Pancreas (tissue), 10 donors: ENCODE results near the gene SLC29A2. TPM values are rescaled to one million over a fixed set of nuclear protein-coding genes. Genes with fewer than 3 reads are reported as not detected.
A peak's percentile ranks its signal among the peaks of the same experiment; 100 is the strongest.

Source experiments
- ATAC-seq, 4 donors: fragments of 200-7000 bp; cut with Tn5 transposase; one replicate each; pipeline versions ENCODE4 v1.8.0 to v1.9.1; 2020; ENCODE audit warnings: mild to moderate bottlenecking in 4 of 4, moderate library complexity in 4 of 4
- DNase-seq, 6 donors: peaks; one replicate each; pipeline ENCODE4 v3.0.0-alpha.2; 2020
- FAIRE-seq: peaks from 2 replicates; lab custom pipeline; 2012; peaks lifted over from hg19 to GRCh38; lab: Jason Lieb, UNC
- H3K27ac ChIP-seq, 4 donors: fragments of 200-600 bp; sonication (generic); 1 replicate in 3 of 4; 2 replicates in 1 of 4; pipeline versions ENCODE4 v1.5.0 to v1.8.0; 2020
- H3K27me3 ChIP-seq, 4 donors: fragments of 200-600 bp; one replicate each; pipeline ENCODE4 v1.8.0; 2021
- H3K36me3 ChIP-seq, 3 donors: fragments of 200-600 bp; sonication (generic) in 1 of 3; one replicate each; pipeline versions ENCODE4 v1.5.0 to v1.8.0; 2020 to 2021
- H3K4me1 ChIP-seq, 3 donors: fragments of 200-600 bp; one replicate each; pipeline ENCODE4 v1.8.0; 2021
- H3K4me3 ChIP-seq, 4 donors: fragments of 200-600 bp; sonication (generic) in 2 of 4; one replicate each; pipeline versions ENCODE4 v1.5.0 to v1.8.0; 2020 to 2021
- H3K9me3 ChIP-seq, 4 donors: fragments of 200-600 bp; one replicate each; pipeline ENCODE4 v1.8.0; 2021
- WGBS, 2 donors: extraction: QIAGEN DNeasy Blood & Tissue Kit; methylation state at CpG; one replicate each; pipeline ENCODE4 v1.1.7; 2013; 5-methylcytosine and 5-hydroxymethylcytosine counted together
- intact Hi-C, 3 donors: fragments of 100-400 bp; cut with DNase I; formaldehyde crosslinking; loops; one replicate each; pipeline versions ENCODE4 v1.11.1 to v1.14.2; 2022
- polyA plus RNA-seq, 2 donors: library from polyadenylated mRNA; stranded (reverse); fragments of 200-250 nt; gene quantifications; one replicate each; pipeline ENCODE4 v1.2.3, GENCODE V29; 2013
- total RNA-seq, 6 donors: library from RNA; stranded (reverse); fragmentation: NEBNext Ultra II Directional in 4 of 6; extraction: Animal tissue kit (Norgen Biotek cat#: 25700) in 4 of 6; gene quantifications; one replicate each; pipeline versions ENCODE4 v1.2.1 to v1.2.4, GENCODE V29; 2021 to 2023
- TF ChIP-seq, protein P1 (sequence below), 4 donors: fragments of 200-600 bp; sonication (generic) in 3 of 4; IDR thresholded peaks; one replicate each; pipeline versions ENCODE4 v1.5.0 to v1.8.0; 2021; ENCODE audit warnings: antibody characterized with exemption in 4 of 4
- donor health status: healthy with polysubstance abuse.
- donor health status: DM: no; HTN: no; CAD: no; lungs with moderate emphysema.
- donor health status: DM: no; HTN: no; CAD: no.
- donor health status: control.
- donor health status: control.
- donor health status: Bipolar disorder and iron deficiency.
- donor health status: DM: yes; HTN: yes; CAD: no.
- donor health status: DM: no; HTN: no; CAD: no.
- donor health status: DM: no; HTN: no; CAD: no.
- donor health status: DM: yes; HTN: yes; CAD: no.

Gene SLC29A2
- total and polyA plus RNA-seq, 8 donors = 2.9 to 21.7 (median 4.8) TPM

DNA sequence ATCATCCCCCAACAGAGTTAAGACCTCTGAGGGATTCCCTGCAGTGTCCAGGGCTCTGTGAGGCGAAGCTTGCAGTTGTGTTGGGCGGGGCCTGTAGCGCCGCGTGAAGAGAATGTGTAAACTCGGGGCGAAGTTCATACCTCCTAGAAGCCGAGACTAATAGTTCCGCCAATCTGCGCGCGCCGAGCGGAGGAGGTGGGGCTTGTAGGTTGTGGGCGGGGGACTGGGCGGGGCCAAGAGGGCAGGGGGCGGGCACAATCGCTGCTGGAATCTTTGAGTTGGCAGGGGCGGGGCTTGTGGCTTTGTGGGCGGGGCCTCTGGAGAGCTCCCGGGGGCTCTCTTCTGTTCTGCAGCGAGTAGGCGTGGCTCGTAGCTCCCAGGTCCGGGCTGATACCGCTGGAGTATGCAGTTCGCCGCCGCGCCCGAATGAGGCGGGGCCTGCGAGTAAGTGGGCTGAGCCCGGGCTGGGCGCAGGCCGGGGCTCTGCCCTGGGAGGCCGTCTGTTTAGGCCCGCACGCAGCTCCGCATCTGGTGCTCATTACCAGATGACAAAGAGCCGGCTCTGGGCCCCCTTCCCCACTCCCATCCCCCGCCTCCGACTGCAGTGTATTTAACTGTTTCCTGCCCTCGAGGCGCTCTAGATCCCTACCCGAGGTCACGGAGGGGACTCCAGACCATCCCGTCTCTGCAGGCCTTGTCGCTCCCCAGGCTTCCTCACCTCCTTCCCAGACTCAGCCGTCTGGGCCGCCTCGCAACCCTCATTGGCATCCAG lies 58.8 kb downstream of the SLC29A2 start:
- FAIRE-seq (no peak), ATAC-seq (peak; percentile 78 to 89 (median 84)), DNase-seq (peak; percentile 97 to 99 (median 99))
- H3K9me3 ChIP-seq = no peaks in the 10 kb centered on the region
- no peaks in the 10 kb centered on the region for H3K36me3 ChIP-seq
- intact Hi-C loops = no loop called here
- WGBS, 2 donors = 4 to 5% methylated on average over 51 to 52 of the region's 52 CpGs
- TF ChIP-seq, protein P1, sequence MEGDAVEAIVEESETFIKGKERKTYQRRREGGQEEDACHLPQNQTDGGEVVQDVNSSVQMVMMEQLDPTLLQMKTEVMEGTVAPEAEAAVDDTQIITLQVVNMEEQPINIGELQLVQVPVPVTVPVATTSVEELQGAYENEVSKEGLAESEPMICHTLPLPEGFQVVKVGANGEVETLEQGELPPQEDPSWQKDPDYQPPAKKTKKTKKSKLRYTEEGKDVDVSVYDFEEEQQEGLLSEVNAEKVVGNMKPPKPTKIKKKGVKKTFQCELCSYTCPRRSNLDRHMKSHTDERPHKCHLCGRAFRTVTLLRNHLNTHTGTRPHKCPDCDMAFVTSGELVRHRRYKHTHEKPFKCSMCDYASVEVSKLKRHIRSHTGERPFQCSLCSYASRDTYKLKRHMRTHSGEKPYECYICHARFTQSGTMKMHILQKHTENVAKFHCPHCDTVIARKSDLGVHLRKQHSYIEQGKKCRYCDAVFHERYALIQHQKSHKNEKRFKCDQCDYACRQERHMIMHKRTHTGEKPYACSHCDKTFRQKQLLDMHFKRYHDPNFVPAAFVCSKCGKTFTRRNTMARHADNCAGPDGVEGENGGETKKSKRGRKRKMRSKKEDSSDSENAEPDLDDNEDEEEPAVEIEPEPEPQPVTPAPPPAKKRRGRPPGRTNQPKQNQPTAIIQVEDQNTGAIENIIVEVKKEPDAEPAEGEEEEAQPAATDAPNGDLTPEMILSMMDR (IDR thresholded peaks at IDR 0.05) = no peak
- H3K4me3 ChIP-seq = peak overlapping the region; percentile 29 to 55 (median 36)
- H3K27me3 ChIP-seq = no peaks in the 10 kb centered on the region
- H3K27ac ChIP-seq = peak overlapping the region; percentile 71 to 87 (median 80)
- no peaks in the 10 kb centered on the region for H3K4me1 ChIP-seq

Other genes with a start within 250 kb of the SLC29A2 start
- gene KLC2, start 114.1 kb downstream of the SLC29A2 start, total RNA-seq = 10 to 100 TPM in 2 of 6 donors, 1 to 10 TPM in 4; 7.7 to 15.8 (median 9.4) TPM
- gene KLC2, start 114.1 kb downstream of the SLC29A2 start, polyA plus RNA-seq = 10 to 100 TPM; 23.3 to 35.4 TPM
- 10 to 100 TPM; 36.8 to 61.9 (median 49.7) TPM for gene RAB1B, start 103.1 kb downstream of the SLC29A2 start, total RNA-seq
- gene RAB1B, start 103.1 kb downstream of the SLC29A2 start, polyA plus RNA-seq = 10 to 100 TPM; 92.0 to 96.2 TPM
- gene CNIH2, start 93.6 kb downstream of the SLC29A2 start, total RNA-seq = 1 to 10 TPM in 5 of 6 donors, under 1 TPM in 1; 0.83 to 6.8 (median 1.9) TPM
- 10 to 100 TPM in 1 of 2 donors, 1 to 10 TPM in 1; 8.0 to 34.3 TPM for gene CNIH2, start 93.6 kb downstream of the SLC29A2 start, polyA plus RNA-seq
- 10 to 100 TPM; 39.7 to 64.9 (median 49.1) TPM for gene YIF1A, start 82.6 kb downstream of the SLC29A2 start, total RNA-seq
- 100 to 1,000 TPM in 1 of 2 donors, 10 to 100 TPM in 1; 82.7 to 112 TPM for gene YIF1A, start 82.6 kb downstream of the SLC29A2 start, polyA plus RNA-seq
- under 1 TPM; 0.49 to 0.79 (median 0.72) TPM for gene TMEM151A, start 79.9 kb downstream of the SLC29A2 start, total RNA-seq
- 1 to 10 TPM; 1.6 to 4.4 TPM for gene TMEM151A, start 79.9 kb downstream of the SLC29A2 start, polyA plus RNA-seq
- 10 to 100 TPM in 3 of 6 donors, 1 to 10 TPM in 3; 1.2 to 17.7 (median 7.5) TPM for gene CD248, start 54.7 kb downstream of the SLC29A2 start, total RNA-seq
- gene CD248, start 54.7 kb downstream of the SLC29A2 start, polyA plus RNA-seq = 1 to 10 TPM; 2.5 to 4.0 TPM
- 1 to 10 TPM; 2.7 to 5.0 (median 4.1) TPM for gene RIN1, start 35.3 kb downstream of the SLC29A2 start, total RNA-seq
- 10 to 100 TPM in 1 of 2 donors, 1 to 10 TPM in 1; 9.2 to 15.7 TPM for gene RIN1, start 35.3 kb downstream of the SLC29A2 start, polyA plus RNA-seq
- gene BRMS1, start 26.7 kb downstream of the SLC29A2 start, total RNA-seq = 10 to 100 TPM; 14.3 to 22.0 (median 19.7) TPM
- 10 to 100 TPM; 46.9 to 65.0 TPM for gene BRMS1, start 26.7 kb downstream of the SLC29A2 start, polyA plus RNA-seq
- 10 to 100 TPM in 5 of 6 donors, 1 to 10 TPM in 1; 9.5 to 13.3 (median 12.0) TPM for gene B4GAT1, start 24.1 kb downstream of the SLC29A2 start, total RNA-seq
- 10 to 100 TPM in 1 of 2 donors, 1 to 10 TPM in 1; 9.2 to 21.8 TPM for gene B4GAT1, start 24.1 kb downstream of the SLC29A2 start, polyA plus RNA-seq
- under 1 TPM in 1 of 6 donors, not detected in 5; 0.14 TPM for gene NPAS4, start 49.3 kb upstream of the SLC29A2 start, total RNA-seq
- gene NPAS4, start 49.3 kb upstream of the SLC29A2 start, polyA plus RNA-seq = under 1 TPM; 0.08 to 0.63 TPM
- gene MRPL11, start 67.1 kb upstream of the SLC29A2 start, total RNA-seq = 10 to 100 TPM; 15.7 to 23.9 (median 21.0) TPM
- gene MRPL11, start 67.1 kb upstream of the SLC29A2 start, polyA plus RNA-seq = 10 to 100 TPM; 29.2 to 30.2 TPM
- gene PELI3, start 95.1 kb upstream of the SLC29A2 start, total RNA-seq = 1 to 10 TPM; 3.0 to 9.6 (median 6.4) TPM
- 10 to 100 TPM; 14.7 to 19.9 TPM for gene PELI3, start 95.1 kb upstream of the SLC29A2 start, polyA plus RNA-seq
- gene DPP3, start 108.7 kb upstream of the SLC29A2 start, total RNA-seq = 10 to 100 TPM in 4 of 6 donors, 1 to 10 TPM in 2; 8.5 to 27.0 (median 20.2) TPM
- gene DPP3, start 108.7 kb upstream of the SLC29A2 start, polyA plus RNA-seq = 10 to 100 TPM; 22.8 to 24.7 TPM
- 10 to 100 TPM; 19.1 to 29.6 (median 21.5) TPM for gene BBS1, start 138.9 kb upstream of the SLC29A2 start, total RNA-seq
- 10 to 100 TPM; 22.0 to 31.9 TPM for gene BBS1, start 138.9 kb upstream of the SLC29A2 start, polyA plus RNA-seq
- gene ZDHHC24, start 174.3 kb upstream of the SLC29A2 start, total RNA-seq = 10 to 100 TPM in 2 of 6 donors, 1 to 10 TPM in 4; 7.0 to 11.4 (median 8.3) TPM
- 1 to 10 TPM; 7.0 to 7.5 TPM for gene ZDHHC24, start 174.3 kb upstream of the SLC29A2 start, polyA plus RNA-seq
- gene ACTN3, start 175.1 kb upstream of the SLC29A2 start, total RNA-seq = under 1 TPM in 1 of 6 donors, not detected in 5; 0.15 TPM
- under 1 TPM in 1 of 2 donors, not detected in 1; 0.05 TPM for gene ACTN3, start 175.1 kb upstream of the SLC29A2 start, polyA plus RNA-seq
- 10 to 100 TPM; 10.6 to 31.4 (median 19.9) TPM for gene CTSF, start 196.8 kb upstream of the SLC29A2 start, total RNA-seq
- gene CTSF, start 196.8 kb upstream of the SLC29A2 start, polyA plus RNA-seq = 10 to 100 TPM; 14.8 to 43.2 TPM
- under 1 TPM; 0.20 to 0.38 (median 0.32) TPM for gene CCDC87, start 221.3 kb upstream of the SLC29A2 start, total RNA-seq
- under 1 TPM; 0.15 to 0.40 TPM for gene CCDC87, start 221.3 kb upstream of the SLC29A2 start, polyA plus RNA-seq
- gene CCS, start 221.4 kb upstream of the SLC29A2 start, total RNA-seq = 10 to 100 TPM; 16.9 to 31.7 (median 17.5) TPM
- gene CCS, start 221.4 kb upstream of the SLC29A2 start, polyA plus RNA-seq = 100 to 1,000 TPM; 114 to 125 TPM
- 10 to 100 TPM; 24.4 to 57.9 (median 31.7) TPM for gene RBM14, start 244.9 kb upstream of the SLC29A2 start, total RNA-seq
- gene RBM14, start 244.9 kb upstream of the SLC29A2 start, polyA plus RNA-seq = 10 to 100 TPM; 36.5 to 61.6 TPM